Colon (tissue), 2 donors: ENCODE data around the gene GNPAT.
"Not testable (repeated sequence)": the region's sequence is repeated elsewhere in the genome, so short reads cannot be mapped to it uniquely, and the experiment has no call there.

ENCODE experiments used
- FAIRE-seq: peaks from 2 replicates; lab custom pipeline; 2012; peaks lifted over from hg19 to GRCh38; lab: Jason Lieb, UNC
- donor health status: control.
- donor health status: control.

Gene GNPAT

DNA sequence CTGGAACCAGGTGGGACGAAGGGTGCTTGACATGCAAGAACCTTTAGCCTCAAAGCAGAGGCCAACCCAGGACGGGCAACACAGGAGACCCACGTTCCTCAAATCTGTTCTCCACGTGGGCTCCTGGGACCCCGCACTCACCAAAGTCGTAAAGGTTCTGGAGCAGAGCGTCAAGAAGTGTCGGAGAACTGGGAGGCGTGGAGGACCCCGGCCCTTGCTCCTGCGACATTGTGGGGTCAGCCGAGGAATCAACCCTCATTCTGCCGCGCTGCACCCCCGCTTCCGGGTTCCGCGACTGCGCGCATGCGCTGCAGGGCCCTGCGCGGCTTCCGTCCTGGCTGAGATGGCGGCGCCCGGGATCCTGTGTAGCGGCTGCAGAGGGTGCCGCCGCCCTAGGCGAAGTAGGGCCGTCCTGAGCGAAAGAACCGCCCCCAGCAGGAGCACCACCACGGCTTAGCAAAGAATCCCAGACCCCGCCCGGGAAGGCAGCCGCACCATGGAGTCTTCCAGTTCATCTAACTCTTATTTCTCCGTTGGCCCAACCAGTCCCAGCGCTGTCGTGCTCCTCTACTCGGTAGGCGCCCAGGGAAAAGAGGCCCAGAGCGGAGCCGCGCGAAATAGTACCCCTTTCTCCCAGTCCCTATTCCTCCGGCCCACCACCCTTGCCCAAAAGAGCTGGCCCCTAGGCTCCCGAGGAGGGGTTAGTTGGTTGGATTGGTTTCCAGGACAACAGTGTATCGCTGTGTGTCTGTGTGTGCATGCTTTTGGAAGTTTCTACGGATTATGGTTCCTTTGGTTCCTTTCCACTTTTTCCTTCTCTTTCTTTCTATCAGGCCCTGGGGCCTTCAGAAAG lies at the start of gene GNPAT:
Gene GNPAT, plus strand, starts transcription at position 330 of the 853 bp plus-strand sequence. Its CDS starts 167 bp downstream, at position 497.
- no peak for FAIRE-seq

DNA sequence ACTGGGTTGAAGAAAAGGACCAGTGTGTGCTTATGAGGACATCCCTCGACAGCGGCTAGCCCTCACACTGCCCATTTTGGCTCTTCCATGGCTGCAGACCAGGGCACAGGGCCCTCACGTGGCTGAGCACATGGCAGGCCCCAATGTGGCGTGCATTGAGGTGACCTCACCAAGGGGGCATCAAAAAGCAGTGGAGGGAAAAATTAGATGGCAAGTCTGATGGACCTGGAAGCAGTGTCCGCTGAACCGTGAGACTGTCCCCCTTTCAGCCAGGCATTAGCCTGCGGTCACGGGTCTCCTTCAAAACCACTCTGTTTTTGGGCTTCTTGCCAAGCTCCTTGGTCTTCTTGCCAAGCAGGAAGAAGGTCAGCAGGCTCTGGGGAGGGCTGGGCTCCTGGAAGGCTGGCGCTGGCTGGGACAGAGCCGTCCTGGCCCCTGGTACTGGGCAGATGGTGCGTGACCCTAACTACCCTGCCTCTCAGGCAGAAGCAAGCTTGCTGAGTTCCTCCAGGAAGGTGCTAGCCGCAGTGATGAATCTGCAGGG lies 48.3 kb upstream of the GNPAT start:
- no peak for FAIRE-seq

DNA sequence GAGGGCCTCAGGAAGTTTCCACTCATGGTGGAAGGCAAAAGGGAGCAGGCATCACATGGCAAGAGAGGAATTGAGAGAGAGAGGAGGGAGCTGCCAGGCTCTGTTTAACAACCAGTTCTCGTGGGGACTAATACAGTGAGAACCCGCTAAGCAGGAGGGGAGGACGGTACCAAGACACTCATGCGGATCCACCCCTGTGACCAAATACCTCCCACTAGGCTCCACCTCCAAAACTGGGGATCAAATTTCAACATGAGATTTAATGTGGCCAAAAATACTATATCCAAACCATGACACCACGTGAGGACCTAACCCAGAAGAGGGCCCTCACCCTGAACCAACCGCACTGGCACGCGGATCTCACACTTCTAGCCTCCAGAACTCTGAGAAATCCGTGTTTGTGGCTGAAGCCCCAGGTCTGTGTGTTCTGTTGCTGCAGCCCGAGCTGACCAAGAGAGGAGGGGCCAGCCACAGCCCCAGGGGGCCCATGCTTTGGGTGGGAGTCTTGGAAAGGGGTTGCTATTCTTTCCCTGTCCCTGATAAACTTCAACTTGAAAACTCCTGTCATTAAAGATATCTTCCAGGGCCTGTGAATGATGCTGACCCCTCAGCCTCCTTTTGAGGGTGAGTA lies 47.2 kb upstream of the GNPAT start:
- FAIRE-seq: no peak

DNA sequence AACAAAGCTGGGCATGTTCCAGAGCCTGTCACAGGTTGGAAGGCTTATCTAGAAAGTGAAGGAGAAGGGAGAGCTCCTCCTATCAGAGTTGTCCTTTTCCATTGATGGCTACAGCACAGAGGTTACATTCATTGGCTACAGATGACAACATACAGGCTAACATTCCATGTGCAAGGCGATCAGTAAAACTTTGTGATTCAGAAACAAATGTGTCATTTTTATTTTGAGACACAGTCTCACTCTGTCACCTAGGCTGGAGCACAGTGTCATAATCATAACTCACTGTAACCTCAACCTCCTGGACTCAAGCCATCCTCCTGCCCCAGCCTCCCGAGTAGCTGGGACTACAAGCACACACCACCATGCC lies 46.6 kb upstream of the GNPAT start:
- no peak for FAIRE-seq

DNA sequence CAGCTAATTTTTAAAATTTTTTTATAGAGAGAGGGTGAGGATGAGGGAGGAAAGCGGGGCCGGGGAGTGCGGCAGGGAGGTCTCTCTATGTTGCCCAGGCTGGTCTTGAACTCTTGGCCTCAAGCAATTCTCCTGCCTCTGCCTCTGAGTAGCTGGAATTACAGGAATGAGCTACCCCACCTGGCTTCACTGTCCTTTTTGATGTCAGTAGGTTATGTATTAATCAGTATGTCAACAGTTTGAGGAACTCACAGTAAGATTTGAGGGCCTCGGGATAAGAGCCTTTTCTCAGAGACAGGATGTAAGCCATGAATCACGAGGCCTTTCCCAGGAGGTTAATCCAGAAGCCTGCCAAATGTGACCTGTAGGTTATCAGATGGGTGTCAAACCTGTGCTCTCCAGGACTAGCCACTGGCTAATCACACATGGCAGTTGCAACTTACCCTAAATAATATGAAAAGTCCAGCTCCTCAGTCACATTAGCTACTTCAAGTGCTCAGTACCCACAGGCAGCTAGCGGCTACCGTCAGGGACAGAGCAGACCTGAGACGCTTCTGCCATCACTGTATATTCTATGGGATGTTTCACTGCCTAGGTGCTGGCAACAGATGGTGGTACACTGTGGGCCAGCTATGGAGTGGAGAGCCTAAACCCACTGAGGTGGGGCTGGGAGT lies 46.0 kb upstream of the GNPAT start:
- FAIRE-seq: no peak

DNA sequence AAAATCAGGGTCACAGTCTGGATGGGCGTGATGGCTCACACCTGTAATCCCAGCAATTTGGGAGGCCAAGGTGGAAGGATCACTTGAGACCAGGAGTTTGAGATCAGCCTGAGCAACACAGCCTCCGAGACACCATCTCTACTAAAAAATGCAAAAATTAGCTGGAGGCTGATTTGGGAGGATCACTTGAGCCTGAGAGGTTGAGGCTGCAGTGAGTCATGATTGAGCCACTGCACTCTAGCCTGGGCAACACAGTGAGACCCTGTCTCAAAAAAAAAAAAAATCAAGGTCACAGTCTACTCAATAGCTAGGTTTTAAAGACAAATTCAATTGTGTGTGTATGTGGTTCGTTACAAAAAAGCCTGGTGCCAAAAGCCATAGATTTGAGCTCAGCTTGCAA lies 44.7 kb upstream of the GNPAT start:
- FAIRE-seq: no peak

DNA sequence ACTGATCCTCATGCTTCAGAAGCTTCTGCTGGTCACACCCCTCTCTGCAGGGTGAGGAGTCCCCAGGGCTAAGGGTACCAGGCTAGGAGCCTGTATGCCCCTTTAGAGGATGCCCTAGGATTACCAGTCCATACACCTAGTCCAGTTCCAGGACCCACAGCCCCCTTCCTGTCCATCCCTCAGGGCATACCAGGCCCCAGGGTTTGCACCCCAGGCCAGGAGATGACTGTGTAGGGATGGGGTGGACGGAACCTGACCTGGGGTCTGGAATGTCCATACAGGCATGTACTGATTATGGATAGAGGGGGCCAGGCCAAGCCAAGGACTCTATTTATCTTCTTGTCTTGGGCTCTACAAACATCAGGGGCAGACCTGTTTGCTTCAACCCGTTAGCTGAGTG lies 44.3 kb upstream of the GNPAT start:
- no peak for FAIRE-seq

DNA sequence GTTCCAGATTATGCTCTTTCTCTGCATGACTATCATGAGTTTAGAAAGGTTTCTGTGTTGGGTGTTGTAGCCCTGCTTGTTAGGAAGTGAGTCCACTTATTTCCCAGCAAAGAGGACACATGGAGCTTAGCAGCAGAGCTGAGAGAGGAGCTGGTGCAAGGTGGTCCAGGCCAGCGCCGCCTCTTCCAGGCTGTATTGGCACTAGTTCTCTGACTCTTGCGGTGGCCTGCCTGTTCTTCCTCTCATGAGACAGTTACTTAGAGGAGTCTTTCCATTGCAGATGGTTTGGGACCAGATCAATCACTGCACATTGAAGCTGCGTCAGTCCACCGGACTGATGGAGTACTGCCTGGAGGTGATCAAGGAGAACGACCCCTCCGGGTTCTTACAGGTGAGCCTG lies 41.1 kb upstream of the GNPAT start:
- no peak for FAIRE-seq

DNA sequence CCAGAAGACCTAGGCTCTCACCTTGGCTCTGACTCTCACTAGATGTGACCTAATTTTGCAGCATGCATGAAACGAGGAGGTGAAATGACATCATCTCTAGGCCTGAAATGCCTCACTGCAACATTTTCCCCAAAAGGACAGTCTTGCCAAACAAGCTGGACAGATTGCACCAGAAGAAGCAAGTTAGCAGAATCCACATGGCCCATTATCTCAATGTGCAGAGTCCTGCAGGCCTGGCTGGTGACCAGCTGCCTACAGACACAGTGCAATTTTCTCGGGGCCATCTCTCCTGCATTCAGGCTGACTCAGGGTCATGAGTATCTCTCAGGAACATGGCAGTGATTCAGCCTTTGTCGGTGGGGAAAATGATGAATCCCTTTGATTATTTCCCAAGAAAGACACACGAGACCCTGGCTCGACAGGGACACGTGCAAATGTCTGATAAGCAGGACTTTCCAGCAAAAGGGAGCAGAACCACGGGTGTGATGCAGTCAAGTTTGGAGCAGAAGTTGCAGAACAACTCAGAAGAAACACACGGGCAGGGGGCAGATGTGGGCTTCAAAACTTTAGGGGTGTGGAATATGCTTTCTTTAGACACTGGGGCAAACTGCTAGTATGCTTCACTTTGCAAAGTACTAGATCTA lies 40.5 kb upstream of the GNPAT start:
- no peak for FAIRE-seq

DNA sequence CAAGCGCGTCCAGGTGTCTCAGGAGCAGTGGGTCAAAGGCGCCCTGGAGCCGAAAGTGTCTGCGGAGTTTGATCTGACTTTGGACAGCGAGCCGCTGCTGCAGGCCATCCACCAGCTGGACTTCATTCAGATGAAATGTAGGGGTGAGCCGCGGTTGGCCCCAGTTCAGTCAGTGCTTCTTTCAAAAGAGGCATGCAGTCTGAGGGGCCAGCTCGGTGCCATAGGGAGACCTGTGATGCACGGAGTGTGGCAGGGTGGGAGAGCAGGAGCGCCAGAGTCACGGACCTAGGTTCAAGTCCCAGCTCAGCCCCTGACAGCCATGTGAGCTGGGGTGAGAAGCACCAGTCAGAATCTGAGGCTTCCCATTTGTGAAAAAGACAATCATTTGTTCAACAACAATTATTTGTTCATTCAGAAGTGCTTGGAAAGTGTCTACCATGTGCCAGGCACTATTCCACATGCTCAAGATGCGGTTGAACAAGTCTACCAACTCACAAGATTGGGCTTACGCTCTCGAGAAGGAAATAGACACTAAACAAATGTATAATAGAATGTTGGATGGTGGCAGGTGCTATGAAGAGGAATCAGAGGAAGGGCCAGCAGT lies 39.5 kb upstream of the GNPAT start:
- no peak for FAIRE-seq

DNA sequence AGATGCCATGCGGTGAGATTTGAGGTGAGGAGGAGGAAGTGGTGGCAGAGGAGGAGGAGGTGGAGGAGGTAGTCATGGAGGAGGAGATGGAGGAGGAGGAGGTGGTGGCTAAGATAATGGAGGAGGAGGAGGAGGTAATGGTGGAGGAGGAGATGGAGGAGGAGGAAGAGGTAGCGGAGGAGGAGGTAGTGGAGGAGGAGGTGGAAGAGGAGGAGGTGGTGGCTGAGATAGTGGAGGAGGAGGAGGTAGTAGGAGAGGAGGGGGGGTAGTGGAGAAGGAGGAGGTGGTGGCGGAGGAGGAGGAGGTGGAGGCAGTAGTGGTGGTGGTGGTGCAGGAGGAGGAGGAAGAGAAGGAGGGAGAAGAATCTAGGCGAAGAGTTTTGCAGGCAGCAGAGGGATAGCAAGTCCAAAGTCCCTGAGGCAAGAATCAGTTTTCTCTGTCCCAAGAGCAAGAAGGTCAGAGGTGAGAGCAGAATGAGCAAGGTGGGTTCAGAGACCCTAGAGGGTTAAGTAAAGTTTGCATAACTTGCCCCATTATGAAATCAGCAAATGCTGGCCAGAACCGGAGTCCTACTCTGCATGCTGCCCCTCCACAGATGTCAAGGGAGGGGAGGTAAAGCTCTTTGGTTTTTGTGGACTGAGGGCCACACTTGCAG lies 38.9 kb upstream of the GNPAT start:
- FAIRE-seq: no peak

DNA sequence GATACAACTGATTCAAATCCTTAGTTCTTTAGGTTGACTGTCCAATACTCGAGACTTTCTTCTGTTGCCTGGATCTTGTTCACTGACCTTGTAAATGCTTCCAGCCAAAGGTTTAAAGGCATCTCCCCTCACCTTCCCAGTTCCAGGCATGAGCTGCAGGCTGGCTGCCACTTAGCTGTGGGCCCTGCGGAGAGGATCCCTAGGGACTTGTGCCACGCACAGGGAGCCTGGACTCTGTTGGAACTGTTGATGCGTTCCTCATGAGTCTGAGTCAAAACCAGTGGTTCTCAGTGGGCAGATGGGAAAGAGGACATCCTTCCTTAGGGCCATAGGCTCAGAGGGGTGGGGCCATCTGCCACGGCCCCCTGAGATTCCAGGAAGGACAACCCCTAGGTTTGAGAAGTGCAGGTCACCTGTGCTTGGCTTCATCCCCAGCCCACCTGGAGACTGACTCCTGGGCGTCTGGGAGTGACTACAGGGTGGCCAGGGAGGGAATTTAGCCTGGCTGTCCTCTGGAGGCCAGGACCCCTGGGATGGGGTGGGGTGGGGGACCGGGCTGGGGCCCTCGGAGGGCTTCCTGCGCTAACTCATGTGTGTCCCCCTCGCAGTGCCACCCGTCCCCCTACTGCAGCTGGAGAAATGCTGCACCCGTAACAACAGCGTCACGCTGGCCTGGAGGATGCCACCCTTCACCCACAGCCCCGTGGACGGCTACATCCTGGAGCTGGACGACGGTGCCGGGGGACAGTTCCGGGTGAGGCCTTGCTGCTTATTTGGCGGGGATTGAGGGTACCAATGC lies 37.6 kb upstream of the GNPAT start:
- no peak for FAIRE-seq

DNA sequence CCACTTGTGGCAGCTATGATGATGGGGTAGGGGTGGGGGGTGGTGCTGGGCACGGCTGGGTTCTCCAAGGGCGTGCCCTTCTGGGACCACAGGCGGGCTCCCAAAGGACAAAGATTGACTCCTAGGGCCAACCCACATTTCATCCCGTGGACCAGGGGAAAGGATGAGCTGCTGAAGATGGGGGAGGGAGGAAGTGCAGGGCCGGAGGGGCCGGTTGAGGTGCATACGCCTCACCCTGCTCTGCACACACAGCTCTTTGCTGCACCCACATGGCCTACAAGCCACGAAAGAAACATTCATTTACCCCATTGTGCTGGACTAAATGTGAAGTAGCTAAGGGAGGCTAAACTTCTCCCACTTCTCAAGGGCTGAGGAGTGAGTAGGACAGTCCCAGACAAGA lies 34.2 kb upstream of the GNPAT start:
- no peak for FAIRE-seq

DNA sequence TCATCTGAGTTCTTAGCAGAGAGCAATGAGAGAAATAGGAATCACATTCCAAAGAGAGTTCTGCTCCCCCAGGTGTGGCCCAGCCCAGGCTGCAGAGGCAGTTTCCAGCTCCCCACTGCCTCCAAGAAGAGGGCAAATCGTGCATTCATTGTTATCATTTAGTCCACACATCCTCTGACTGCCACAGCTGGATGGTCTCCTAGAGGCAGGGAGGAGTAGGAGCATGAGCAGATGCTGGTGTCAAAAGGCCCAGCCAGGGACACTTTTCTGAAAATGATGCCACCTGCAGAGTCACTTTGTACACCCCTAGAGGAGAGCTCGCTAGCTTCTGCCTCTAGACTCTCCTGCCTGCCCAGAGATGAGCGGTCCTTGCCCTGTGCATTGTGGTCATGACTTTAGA lies 33.6 kb upstream of the GNPAT start:
- FAIRE-seq: no peak

DNA sequence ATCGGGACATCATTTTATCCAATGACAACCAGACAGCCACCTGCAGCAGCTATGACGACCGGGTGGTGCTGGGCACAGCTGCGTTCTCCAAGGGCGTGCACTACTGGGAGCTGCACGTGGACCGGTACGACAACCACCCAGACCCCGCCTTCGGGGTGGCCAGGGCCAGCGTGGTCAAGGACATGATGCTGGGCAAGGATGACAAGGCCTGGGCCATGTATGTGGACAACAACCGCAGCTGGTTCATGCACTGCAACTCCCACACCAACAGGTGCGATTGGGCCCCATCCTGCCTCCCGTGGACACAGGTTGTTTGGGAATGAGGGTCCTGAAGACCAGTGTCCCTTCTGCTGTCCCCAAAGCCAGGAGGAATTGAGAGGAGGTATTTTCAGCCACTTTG lies 32.0 kb upstream of the GNPAT start:
- FAIRE-seq: no peak

DNA sequence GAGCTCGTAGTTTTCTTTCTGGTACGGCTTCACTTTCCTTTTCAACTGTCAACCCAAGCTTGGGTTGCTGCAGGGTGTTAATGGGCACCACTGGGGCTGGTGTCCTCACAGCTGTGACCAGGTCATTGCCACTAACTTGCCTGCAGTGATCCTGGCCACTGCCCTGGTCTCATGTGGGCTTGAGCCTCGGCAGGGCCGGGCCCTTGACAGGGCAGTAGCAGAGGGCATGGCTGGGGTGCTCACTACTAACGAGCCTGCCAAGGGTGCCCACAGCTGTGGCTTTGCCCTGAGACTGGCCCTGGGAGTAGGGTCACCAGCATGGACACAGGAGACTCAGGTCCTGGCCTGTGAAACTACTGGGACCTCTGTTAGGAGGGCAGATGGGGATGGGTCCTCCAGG lies 31.5 kb upstream of the GNPAT start:
- FAIRE-seq: no peak

DNA sequence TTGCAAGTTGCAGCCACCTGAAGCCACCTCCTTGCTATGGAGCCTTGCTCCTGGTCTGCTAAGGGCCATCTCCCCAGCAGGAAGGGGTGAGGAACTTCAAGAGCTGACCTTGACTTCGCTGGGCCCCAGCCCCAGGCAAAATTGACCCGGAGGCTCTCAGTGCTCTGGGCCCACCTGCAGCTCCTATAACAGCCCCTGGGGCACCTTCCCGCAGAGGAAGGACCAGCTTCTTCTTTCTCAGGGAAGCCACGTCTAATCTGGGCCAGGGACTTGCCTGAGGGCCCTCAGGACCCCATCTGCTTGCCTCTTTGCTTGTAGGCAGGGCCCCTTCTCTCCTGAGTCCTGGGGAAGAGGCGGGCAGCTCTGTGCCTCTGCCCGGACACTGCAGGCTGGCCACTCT lies 30.9 kb upstream of the GNPAT start:
- no peak for FAIRE-seq

DNA sequence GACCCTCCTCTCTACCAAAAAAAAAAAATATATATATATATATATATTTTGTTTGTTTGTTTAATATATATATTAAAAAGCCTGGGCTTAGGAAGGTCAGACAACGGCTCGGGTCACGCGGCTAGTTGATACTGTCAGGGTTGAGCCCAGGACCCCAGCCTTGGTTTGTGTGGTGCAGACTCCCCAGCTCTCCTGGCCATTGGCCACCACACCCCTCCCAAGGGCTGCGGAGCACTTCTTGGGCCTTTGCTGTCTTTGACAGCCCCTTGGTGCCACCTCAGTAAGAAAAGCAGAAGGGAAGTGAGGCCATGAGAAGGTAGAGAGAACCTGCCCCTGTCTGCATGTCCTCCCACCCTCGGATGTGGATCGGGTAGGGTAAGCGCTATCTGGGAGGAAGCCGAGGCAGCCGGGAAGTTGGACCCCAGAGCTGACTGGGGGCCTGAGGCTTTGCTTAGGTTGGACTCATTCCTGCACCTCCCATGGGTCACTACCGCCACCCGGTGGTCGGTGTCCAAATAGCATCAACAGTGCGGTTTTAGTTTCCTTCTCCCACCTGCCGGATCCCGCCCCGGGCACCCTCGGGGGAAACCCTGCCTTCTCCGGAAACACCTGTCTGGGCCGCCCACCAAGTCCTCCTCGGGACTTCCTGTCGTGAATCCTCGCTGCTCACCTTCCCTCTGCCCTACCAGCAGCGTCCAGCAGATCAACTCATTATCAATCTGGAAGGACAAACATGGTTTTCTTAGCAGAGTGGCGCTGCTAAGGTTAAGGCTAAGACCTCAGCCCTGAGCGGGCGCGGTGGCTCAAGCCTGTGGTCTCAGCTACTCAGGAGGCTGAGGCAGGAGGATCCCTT lies 29.8 kb upstream of the GNPAT start:
- no peak for FAIRE-seq

DNA sequence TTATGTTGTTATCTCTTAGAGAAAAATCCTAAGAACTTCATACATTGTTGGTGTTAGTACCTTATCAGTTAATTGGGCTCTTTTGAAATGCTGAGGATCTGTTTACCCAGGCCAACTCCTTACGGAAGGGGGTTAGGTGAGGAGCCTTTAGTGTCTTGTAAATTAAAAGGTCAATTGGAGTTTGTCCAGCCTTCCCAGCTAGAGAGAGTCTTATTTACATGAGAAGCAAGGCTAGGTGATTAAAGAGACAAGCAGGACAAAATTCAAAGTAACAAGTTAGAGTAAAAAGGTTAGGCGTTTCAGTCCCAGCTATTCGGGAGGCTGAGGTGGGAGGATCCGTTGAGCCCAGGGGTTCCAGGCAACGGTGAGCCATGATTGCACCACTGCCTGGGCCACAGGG lies 28.7 kb upstream of the GNPAT start:
- FAIRE-seq: not testable (repeated sequence)
